ENCODE results near the gene OR1L8.
"Not testable (repeated sequence)": the region's sequence is repeated elsewhere in the genome, so short reads cannot be mapped to it uniquely, and the experiment has no call there.

- not testable (repeated sequence) for TF ChIP-seq CTCF, POLR2A (IDR thresholded peaks at IDR 0.05)
Observed at GRCh38 chr9:122583284-122583683, at the start of gene OR1L8.

All from lower leg skin (tissue), 3 donors.